ENCODE measurements around the gene RAB11FIP3. TPM values are rescaled to one million over a fixed set of nuclear protein-coding genes. Genes with fewer than 3 reads are reported as not detected.

RAB11FIP3 gene
- polyA plus RNA-seq, 2 of the 4 experiments (the other 2 are of a cell fraction) = 6.7 to 18.0 TPM

- peak; percentile 72 to 73 for DNase-seq (ENCODE audit: low read depth in 1 of 2, low spot score in 1 of 2)
- no peak for FAIRE-seq
- ChIA-PET CTCF (interaction anchor here (0.6 to 1.6 kb wide), 15 partner anchors 11 to 429 kb away, joined by 3 to 6 read pairs (median 3); partner anchors contain the start of gene RAB11FIP3), POLR2A (no interaction called here)
- no peak overlapping the region for H3K4me2 ChIP-seq
- H3K4me1 ChIP-seq = no peaks in the 10 kb centered on the region
- H3K9me3 ChIP-seq = no peaks in the 10 kb centered on the region
- WGBS (ENCODE audit: missing lambda C conversion rate) = 65% methylated on average over 10 of the region's 11 CpGs
- TF ChIP-seq HOXB13 (CRISPR knock-in tag; IDR thresholded peaks at IDR 0.05; ENCODE audit: low read depth) (no peak), RAD21 (conservative IDR thresholded peaks at IDR 0.05 in 1 of 2, IDR thresholded peaks at IDR 0.05 in 1 of 2) (peak; percentile 36 to 52; a peak in 4 of 5 replicates), HEYL (CRISPR knock-in tag; IDR thresholded peaks at IDR 0.05) (no peak), CTCF (IDR thresholded peaks at IDR 0.05) (peak; percentile 41), TP53 (CRISPR knock-in tag; IDR thresholded peaks at IDR 0.05) (no peak), SMC3 (IDR thresholded peaks at IDR 0.05) (peak; percentile 47)
- H3K4me3 ChIP-seq = no peak overlapping the region
- H3K27ac ChIP-seq = no peak overlapping the region
- ATAC-seq = peak; percentile 91 to 95
Measured at GRCh38 chr16:495127-495748, 69.8 kb downstream of the RAB11FIP3 start.

GRCh38 chr16:496097-496886 is 70.8 kb downstream of the RAB11FIP3 start:
- WGBS (ENCODE audit: missing lambda C conversion rate) = 92% methylated on average over 21 of the region's 21 CpGs
- CTCF ChIA-PET = interaction anchor here (0.6 to 5.6 kb wide), 12 partner anchors 7 to 430 kb away, joined by 3 to 30 read pairs (median 3); partner anchors contain the start of gene RAB11FIP3

GRCh38 chr16:497258-497657 is 71.8 kb downstream of the RAB11FIP3 start:
- CTCF ChIA-PET = interaction anchor here (0.6 to 5.6 kb wide), 3 partner anchors 8 to 35 kb away, joined by 3 to 30 read pairs (median 3); no protein-coding TSS in a partner anchor
- POLR2A ChIA-PET = no interaction called here

More at GRCh38 chr16:496097-496886, 70.8 kb downstream of the RAB11FIP3 start:
- Histone ChIP-seq H3K4me3 (no peak overlapping the region), H3K9me3 (no peaks in the 10 kb centered on the region), H3K27ac (no peak overlapping the region), H3K4me2 (no peak overlapping the region), H3K4me1 (no peaks in the 10 kb centered on the region)
- ATAC-seq (no peak), FAIRE-seq (no peak), DNase-seq (ENCODE audit: low read depth in 1 of 2, low spot score in 1 of 2) (no peak)
- no peak for TF ChIP-seq ZSCAN20 (CRISPR knock-in tag; IDR thresholded peaks at IDR 0.05)
- TF ChIP-seq MAFK (IDR thresholded peaks at IDR 0.05; ENCODE audit: partially characterized antibody) = peak; percentile 76
- POLR2A ChIA-PET = no interaction called here

More at GRCh38 chr16:497258-497657, 71.8 kb downstream of the RAB11FIP3 start:
- no peak overlapping the region for H3K27ac ChIP-seq
- 92% methylated on average over 11 of the region's 11 CpGs for WGBS (ENCODE audit: missing lambda C conversion rate)
- no peaks in the 10 kb centered on the region for H3K9me3 ChIP-seq
- no peak overlapping the region for H3K4me2 ChIP-seq
- DNase-seq (ENCODE audit: low read depth in 1 of 2, low spot score in 1 of 2) (no peak), ATAC-seq (no peak), FAIRE-seq (no peak)
- no peak overlapping the region for H3K4me3 ChIP-seq
- H3K4me1 ChIP-seq = peaks cover 2% of the 10 kb centered on the region
- TF ChIP-seq PHF8 (IDR thresholded peaks at IDR 0.05; ENCODE audit: borderline replicate concordance, low read depth) (no peak), MAX (IDR thresholded peaks at IDR 0.05) (no peak), ZC3H11A (IDR thresholded peaks at IDR 0.05) (no peak), EP300 (IDR thresholded peaks at IDR 0.05) (no peak), CHD2 (IDR thresholded peaks at IDR 0.05; ENCODE audit: low read length, partially characterized antibody) (no peak), GATA3 (IDR thresholded peaks at IDR 0.05; ENCODE audit: borderline replicate concordance) (no peak), HOXB5 (CRISPR knock-in tag; IDR thresholded peaks at IDR 0.05) (no peak), RCOR1 (IDR thresholded peaks at IDR 0.05; ENCODE audit: low read depth, low read length) (no peak), POLR2A (IDR thresholded peaks at IDR 0.05; ENCODE audit: low read length) (no peak), BHLHE40 (IDR thresholded peaks at IDR 0.05; ENCODE audit: low read depth, low read length) (no peak), NPAS2 (CRISPR knock-in tag; IDR thresholded peaks at IDR 0.05; ENCODE audit: borderline replicate concordance) (no peak), USF2 (IDR thresholded peaks at IDR 0.05) (no peak), ZFP36 (IDR thresholded peaks at IDR 0.05; ENCODE audit: borderline replicate concordance, partially characterized antibody) (no peak)

Measured in A549 (cell line).